Dedifferentiated amniotic fluid mesenchymal stem cell (primary cell): Measurements from ENCODE around the gene MRPL23.

Experiments
- DNase-seq: peaks from one replicate; pipeline ENCODE4 v3.0.0-alpha.2; 2016; ENCODE audit errors: extremely low spot score

The MRPL23 gene

GRCh38 chr11:1921574-1922141 is 25.5 kb upstream of the MRPL23 start:
- no peak for DNase-seq

- no peak for DNase-seq
Measured at GRCh38 chr11:1922481-1923081, 24.6 kb upstream of the MRPL23 start.

- no peak for DNase-seq
Measured at GRCh38 chr11:1923201-1923956, 23.8 kb upstream of the MRPL23 start.

GRCh38 chr11:1924181-1924580 is 23.0 kb upstream of the MRPL23 start:
- no peak for DNase-seq

GRCh38 chr11:1924646-1925372 is 22.3 kb upstream of the MRPL23 start:
- no peak for DNase-seq

GRCh38 chr11:1925373-1926155 is 21.6 kb upstream of the MRPL23 start:
- no peak for DNase-seq

- DNase-seq: no peak
Measured at GRCh38 chr11:1926156-1927025, 20.7 kb upstream of the MRPL23 start.

- no peak for DNase-seq
Measured at GRCh38 chr11:1927026-1927847, 19.9 kb upstream of the MRPL23 start.

GRCh38 chr11:1927848-1928469 is 19.2 kb upstream of the MRPL23 start:
- no peak for DNase-seq

GRCh38 chr11:1928470-1928890 is 18.7 kb upstream of the MRPL23 start:
- no peak for DNase-seq

GRCh38 chr11:1928891-1929541 is 18.1 kb upstream of the MRPL23 start:
- no peak for DNase-seq

- DNase-seq: no peak
Measured at GRCh38 chr11:1929621-1930461, 17.3 kb upstream of the MRPL23 start.

- no peak for DNase-seq
Measured at GRCh38 chr11:1930462-1930830, 16.7 kb upstream of the MRPL23 start.

- peak; percentile 24 for DNase-seq
Measured at GRCh38 chr11:1931341-1932104, 15.6 kb upstream of the MRPL23 start.

GRCh38 chr11:1932105-1932480 is 15.0 kb upstream of the MRPL23 start:
- no peak for DNase-seq

GRCh38 chr11:1932681-1933080 is 14.5 kb upstream of the MRPL23 start:
- DNase-seq: no peak
